HG03378 (cell line): ENCODE data around the gene MAMSTR.
"Not testable (repeated sequence)": the region's sequence is repeated elsewhere in the genome, so short reads cannot be mapped to it uniquely, and the experiment has no call there.

Experiments
- ATAC-seq: cut with Tn5 transposase; IDR thresholded peaks from one replicate; pipeline ENCODE4 v1.9.1; 2021; ENCODE audit warnings: mild to moderate bottlenecking, moderate library complexity; ENCODE audit not compliant: unreplicated experiment

The MAMSTR gene

GRCh38 chr19:48720251-48720612 is 707 bp upstream of the MAMSTR start:
- no peak for ATAC-seq

- ATAC-seq, result no peak
Observed at GRCh38 chr19:48718711-48719231, 754 bp downstream of the MAMSTR start.

GRCh38 chr19:48718106-48718505 is 1.4 kb downstream of the MAMSTR start:
- ATAC-seq, result not testable (repeated sequence)

GRCh38 chr19:48716562-48717291 is 2.8 kb downstream of the MAMSTR start:
- no peak for ATAC-seq

- no peak for ATAC-seq
Observed at GRCh38 chr19:48715681-48716171, 3.8 kb downstream of the MAMSTR start.

GRCh38 chr19:48714759-48715675 is 4.5 kb downstream of the MAMSTR start:
- ATAC-seq, result no peak

- peak; percentile 77 for ATAC-seq
Observed at GRCh38 chr19:48713864-48714755, 5.4 kb downstream of the MAMSTR start.

- no peak for ATAC-seq
Observed at GRCh38 chr19:48713041-48713863, 6.3 kb downstream of the MAMSTR start.

- no peak for ATAC-seq
Observed at GRCh38 chr19:48711106-48711662, 8.3 kb downstream of the MAMSTR start.

- ATAC-seq, result no peak
Observed at GRCh38 chr19:48708471-48708870, 11.1 kb downstream of the MAMSTR start.

GRCh38 chr19:48705431-48705830 is 14.1 kb downstream of the MAMSTR start:
- ATAC-seq, result no peak

- ATAC-seq, result no peak
Observed at GRCh38 chr19:48703316-48703715, 16.2 kb downstream of the MAMSTR start.

GRCh38 chr19:48702701-48703100 is 16.8 kb downstream of the MAMSTR start:
- ATAC-seq, result no peak

- ATAC-seq, result no peak
Observed at GRCh38 chr19:48698046-48698445, 21.5 kb downstream of the MAMSTR start.

- ATAC-seq, result no peak
Observed at GRCh38 chr19:48696353-48697010, 23.0 kb downstream of the MAMSTR start.

GRCh38 chr19:48695743-48696352 is 23.7 kb downstream of the MAMSTR start, which contains the start of gene FUT2:
TSS of gene FUT2 (plus strand) at chr19:48695971. CDS start at chr19:48702957, 6,986 bp downstream.
- no peak for ATAC-seq

- not testable (repeated sequence) for ATAC-seq
Observed at GRCh38 chr19:48693629-48694028, 25.9 kb downstream of the MAMSTR start.

GRCh38 chr19:48689449-48689848 is 30.1 kb downstream of the MAMSTR start:
- no peak for ATAC-seq
